ENCODE measurements around the gene RNF41. TPM values are rescaled to one million over a fixed set of nuclear protein-coding genes. Genes with fewer than 3 reads are reported as not detected.
"Not testable (repeated sequence)": the region's sequence is repeated elsewhere in the genome, so short reads cannot be mapped to it uniquely, and the experiment has no call there.

The RNF41 gene
- total and polyA plus RNA-seq, 7 experiments from 2014 or later, result 29.4 to 45.8 (median 43.1) TPM

- POLR2A ChIA-PET, result interaction anchor here (0.6 to 6.0 kb wide), 3 partner anchors 18 to 110 kb away, joined by 3 to 40 read pairs (median 3); partner anchors contain the start of gene RNF41
- Mint-ChIP-seq H3K36me3 (peaks cover 0 to 22% (median 11%) of the 10 kb centered on the region in 5 donors), H3K27me3 (no peaks in the 10 kb centered on the region), H3K4me3 (no peak overlapping the region), H3K27ac (peak overlapping the region in 7 of 9 donors; percentile 5 to 81 (median 37)), H3K9me3 (no peaks in the 10 kb centered on the region), H3K4me1 (peaks cover 0 to 9% (median 6%) of the 10 kb centered on the region in 7 donors)
- peaks cover 4 to 46% (median 6%) of the 10 kb centered on the region in 3 experiments for H3K36me3 ChIP-seq (ENCODE audit: control insufficient read depth in 2 of 3, insufficient read depth in 3 of 3, low read length in 3 of 3)
- no peak for ATAC-seq
- intact Hi-C loops (cut with micrococcal nuclease), result no loop called here
- no peak for DNase-seq
- H3K27me3 ChIP-seq (ENCODE audit: control insufficient read depth in 2 of 2, insufficient read depth in 2 of 2, low read length in 2 of 2), result no peaks in the 10 kb centered on the region
- no peak overlapping the region for H3K4me3 ChIP-seq (ENCODE audit: low read length)
- H3K4me1 ChIP-seq (ENCODE audit: control insufficient read depth in 2 of 2, insufficient read depth in 2 of 2, low read length in 2 of 2), result no peaks in the 10 kb centered on the region
- H3K27ac ChIP-seq (ENCODE audit: low read depth, low read length), result no peak overlapping the region
- CTCF ChIA-PET, result interaction anchor here (5.1 kb wide), 1 partner anchor 18 kb away, joined by 18 read pairs; the partner anchor contains the start of gene RNF41
- H3K9me3 ChIP-seq (ENCODE audit: control insufficient read depth in 2 of 3, low read length in 3 of 3), result no peaks in the 10 kb centered on the region
Measured at GRCh38 chr12:56204275-56204674, 17.4 kb downstream of the RNF41 start.

GRCh38 chr12:56202838-56203237, 18.9 kb downstream of the RNF41 start:
- POLR2A ChIA-PET, result interaction anchor here (0.7 to 6.0 kb wide), 2 partner anchors 19 to 42 kb away, joined by 3 to 40 read pairs; partner anchors contain the start of gene RNF41
- peak overlapping the region in 6 of 9 donors; percentile 35 to 79 (median 53) for H3K27ac Mint-ChIP-seq

GRCh38 chr12:56202366-56202765, 19.4 kb downstream of the RNF41 start:
- no peaks in the 10 kb centered on the region for H3K4me1 ChIP-seq (ENCODE audit: control insufficient read depth in 2 of 2, insufficient read depth in 2 of 2, low read length in 2 of 2)
- H3K36me3 ChIP-seq (ENCODE audit: control insufficient read depth in 2 of 3, insufficient read depth in 3 of 3, low read length in 3 of 3), result peaks cover under 1 to 32% (median 4%) of the 10 kb centered on the region in 3 experiments
- H3K4me3 Mint-ChIP-seq, result no peak overlapping the region
- no peak for DNase-seq
- no peak overlapping the region for H3K4me3 ChIP-seq (ENCODE audit: low read length)
- H3K9me3 ChIP-seq (ENCODE audit: control insufficient read depth in 2 of 3, low read length in 3 of 3), result no peaks in the 10 kb centered on the region
- no peaks in the 10 kb centered on the region for H3K27me3 Mint-ChIP-seq
- H3K9me3 Mint-ChIP-seq, result no peaks in the 10 kb centered on the region
- H3K27me3 ChIP-seq (ENCODE audit: control insufficient read depth in 2 of 2, insufficient read depth in 2 of 2, low read length in 2 of 2), result no peaks in the 10 kb centered on the region
- H3K4me1 Mint-ChIP-seq, result peaks cover 0 to 9% (median 6%) of the 10 kb centered on the region in 7 donors
- H3K36me3 Mint-ChIP-seq, result peaks cover 0 to 11% (median 9%) of the 10 kb centered on the region in 5 donors
- POLR2A ChIA-PET, result interaction anchor here (1.3 to 6.0 kb wide), 2 partner anchors 13 to 19 kb away, joined by 8 to 40 read pairs; partner anchors contain the start of genes RNF41 and SMARCC2
- H3K27ac Mint-ChIP-seq, result peak overlapping the region in 8 of 9 donors; percentile 13 to 79 (median 48)
- ATAC-seq, result no peak
- intact Hi-C loops (cut with micrococcal nuclease), result no loop called here
- peak overlapping the region; percentile 20 for H3K27ac ChIP-seq (ENCODE audit: low read depth, low read length)
- CTCF ChIA-PET, result interaction anchor here (0.5 to 1.9 kb wide), 6 partner anchors 10 to 262 kb away, joined by 3 to 5 read pairs (median 4); partner anchors contain the start of genes RNF41 and SMARCC2

More at GRCh38 chr12:56202838-56203237, 18.9 kb downstream of the RNF41 start:
- no peaks in the 10 kb centered on the region for H3K4me1 ChIP-seq (ENCODE audit: control insufficient read depth in 2 of 2, insufficient read depth in 2 of 2, low read length in 2 of 2)
- Mint-ChIP-seq H3K9me3 (no peaks in the 10 kb centered on the region), H3K4me1 (peaks cover 0 to 9% (median 6%) of the 10 kb centered on the region in 7 donors), H3K4me3 (no peak overlapping the region), H3K36me3 (peaks cover 0 to 14% (median 11%) of the 10 kb centered on the region in 5 donors), H3K27me3 (no peaks in the 10 kb centered on the region)
- ATAC-seq, result no peak
- H3K27ac ChIP-seq (ENCODE audit: low read depth, low read length), result peak overlapping the region; percentile 20
- H3K9me3 ChIP-seq (ENCODE audit: control insufficient read depth in 2 of 3, low read length in 3 of 3), result no peaks in the 10 kb centered on the region
- intact Hi-C loops (cut with micrococcal nuclease), result no loop called here
- H3K4me3 ChIP-seq (ENCODE audit: low read length), result no peak overlapping the region
- peaks cover 4 to 37% (median 6%) of the 10 kb centered on the region in 3 experiments for H3K36me3 ChIP-seq (ENCODE audit: control insufficient read depth in 2 of 3, insufficient read depth in 3 of 3, low read length in 3 of 3)
- DNase-seq, result no peak
- H3K27me3 ChIP-seq (ENCODE audit: control insufficient read depth in 2 of 2, insufficient read depth in 2 of 2, low read length in 2 of 2), result no peaks in the 10 kb centered on the region
- CTCF ChIA-PET, result interaction anchor here (0.5 to 1.9 kb wide), 4 partner anchors 13 to 261 kb away, joined by 3 to 4 read pairs (median 4); partner anchors contain the start of gene SMARCC2

GRCh38 chr12:56198836-56199235, 22.9 kb downstream of the RNF41 start:
- no peak for DNase-seq
- H3K36me3 Mint-ChIP-seq, result peaks cover 0 to 2% (median 0%) of the 10 kb centered on the region in 5 donors
- peak overlapping the region in 1 of 10 donors; percentile 26 for H3K4me3 Mint-ChIP-seq
- no peaks in the 10 kb centered on the region for H3K9me3 Mint-ChIP-seq
- intact Hi-C loops (cut with micrococcal nuclease), result loop anchor here in 1 of 2 donors (10.0 kb wide), 1 partner anchor 376 kb away; no protein-coding TSS in a partner anchor
- ATAC-seq, result no peak
- ChIA-PET CTCF (interaction anchor here (0.9 kb wide), 1 partner anchor 266 kb away, joined by 3 read pairs; no protein-coding TSS in a partner anchor), POLR2A (interaction anchor here (0.7 to 1.2 kb wide), 3 partner anchors 10 to 131 kb away, joined by 3 to 4 read pairs (median 3); partner anchors contain the start of gene RNF41)
- no peaks in the 10 kb centered on the region for H3K4me1 ChIP-seq (ENCODE audit: control insufficient read depth in 2 of 2, insufficient read depth in 2 of 2, low read length in 2 of 2)
- no peaks in the 10 kb centered on the region for H3K9me3 ChIP-seq (ENCODE audit: control insufficient read depth in 2 of 3, low read length in 3 of 3)
- H3K4me3 ChIP-seq (ENCODE audit: low read length), result no peak overlapping the region
- H3K4me1 Mint-ChIP-seq, result peaks cover 0 to 12% (median 5%) of the 10 kb centered on the region in 7 donors
- H3K27me3 Mint-ChIP-seq, result no peaks in the 10 kb centered on the region
- no peaks in the 10 kb centered on the region for H3K27me3 ChIP-seq (ENCODE audit: control insufficient read depth in 2 of 2, insufficient read depth in 2 of 2, low read length in 2 of 2)
- H3K27ac Mint-ChIP-seq, result peak overlapping the region in 5 of 9 donors; percentile 21 to 54 (median 46)
- no peak overlapping the region for H3K27ac ChIP-seq (ENCODE audit: low read depth, low read length)
- no peaks in the 10 kb centered on the region for H3K36me3 ChIP-seq (ENCODE audit: control insufficient read depth in 2 of 3, insufficient read depth in 3 of 3, low read length in 3 of 3)

DNA sequence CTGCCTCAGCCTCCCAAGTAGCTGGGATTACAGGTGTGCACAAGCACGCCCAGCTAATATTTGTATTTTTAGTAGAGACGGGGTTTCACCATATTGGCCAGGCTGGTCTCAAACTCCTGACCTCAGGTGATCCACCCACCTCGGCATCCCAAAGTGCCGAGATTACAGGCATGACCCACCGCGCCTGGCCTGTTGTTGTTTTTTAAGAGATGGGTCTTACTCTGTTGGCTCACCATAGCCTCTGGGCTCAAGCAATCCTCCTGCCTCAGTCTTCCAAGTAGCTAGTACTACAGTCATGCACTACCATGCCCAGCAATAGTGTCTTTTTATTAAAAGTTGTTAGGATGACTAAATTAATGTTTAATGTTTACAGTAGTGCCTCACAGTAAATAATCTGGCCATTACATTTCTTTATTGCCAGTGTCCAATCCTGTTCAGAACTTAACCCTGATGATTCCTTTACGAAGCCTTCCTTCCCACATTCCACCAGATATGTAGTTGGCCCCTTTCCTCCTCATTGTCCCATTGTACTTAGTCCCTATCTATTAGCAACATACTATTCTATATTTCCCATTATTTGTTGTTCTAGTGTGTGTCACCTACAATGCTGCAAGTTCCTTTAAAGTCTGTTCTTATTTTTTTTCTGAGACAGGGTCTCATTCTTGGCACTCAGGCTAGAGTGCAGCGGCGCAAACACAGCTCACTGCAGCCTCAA, 23.6 kb downstream of the RNF41 start:
- Mint-ChIP-seq H3K4me3 (no peak overlapping the region), H3K36me3 (peaks cover 0 to 4% (median 0%) of the 10 kb centered on the region in 5 donors), H3K27me3 (no peaks in the 10 kb centered on the region), H3K27ac (peak overlapping the region in 3 of 9 donors; percentile 17 to 26 (median 21)), H3K9me3 (no peaks in the 10 kb centered on the region), H3K4me1 (peaks cover 4 to 17% (median 8%) of the 10 kb centered on the region in 7 donors)
- intact Hi-C loops (cut with micrococcal nuclease), result loop anchor here in 1 of 2 donors (10.0 kb wide), 1 partner anchor 377 kb away; no protein-coding TSS in a partner anchor
- no peak for ATAC-seq
- DNase-seq, result no peak
- Histone ChIP-seq H3K36me3 (ENCODE audit: control insufficient read depth in 2 of 3, insufficient read depth in 3 of 3, low read length in 3 of 3) (no peaks in the 10 kb centered on the region), H3K27ac (ENCODE audit: low read depth, low read length) (no peak overlapping the region), H3K27me3 (ENCODE audit: control insufficient read depth in 2 of 2, insufficient read depth in 2 of 2, low read length in 2 of 2) (no peaks in the 10 kb centered on the region), H3K9me3 (ENCODE audit: control insufficient read depth in 2 of 3, low read length in 3 of 3) (no peaks in the 10 kb centered on the region), H3K4me3 (ENCODE audit: low read length) (no peak overlapping the region), H3K4me1 (ENCODE audit: control insufficient read depth in 2 of 2, insufficient read depth in 2 of 2, low read length in 2 of 2) (no peaks in the 10 kb centered on the region)
- ChIA-PET POLR2A (interaction anchor here (0.7 to 1.2 kb wide), 3 partner anchors 10 to 132 kb away, joined by 3 to 4 read pairs (median 3); partner anchors contain the start of gene RNF41), CTCF (interaction anchor here (0.6 to 0.9 kb wide), 3 partner anchors 21 to 266 kb away, joined by 3 to 4 read pairs (median 3); partner anchors contain the start of gene RNF41)

- H3K4me3 Mint-ChIP-seq; H3K27ac Mint-ChIP-seq; ATAC-seq; H3K27ac ChIP-seq (ENCODE audit: low read depth, low read length); H3K4me1 ChIP-seq (ENCODE audit: control insufficient read depth in 2 of 2, insufficient read depth in 2 of 2, low read length in 2 of 2); H3K36me3 Mint-ChIP-seq; H3K9me3 Mint-ChIP-seq; H3K27me3 Mint-ChIP-seq; H3K9me3 ChIP-seq (ENCODE audit: control insufficient read depth in 2 of 3, low read length in 3 of 3); H3K27me3 ChIP-seq (ENCODE audit: control insufficient read depth in 2 of 2, insufficient read depth in 2 of 2, low read length in 2 of 2); CTCF ChIA-PET; H3K36me3 ChIP-seq (ENCODE audit: control insufficient read depth in 2 of 3, insufficient read depth in 3 of 3, low read length in 3 of 3); H3K4me3 ChIP-seq (ENCODE audit: low read length); DNase-seq: not testable (repeated sequence)
- intact Hi-C loops (cut with micrococcal nuclease), result loop anchor here in 1 of 2 donors (10.0 kb wide), 1 partner anchor 378 kb away; no protein-coding TSS in a partner anchor
- peaks cover 7 to 17% (median 10%) of the 10 kb centered on the region in 7 donors for H3K4me1 Mint-ChIP-seq
- POLR2A ChIA-PET, result interaction anchor here (0.7 to 2.6 kb wide), 5 partner anchors 24 to 114 kb away, joined by 3 to 12 read pairs (median 4); partner anchors contain the start of genes ANKRD52 and RNF41
Measured at GRCh38 chr12:56196818-56197550, 24.7 kb downstream of the RNF41 start.

All from naive thymus-derived CD4-positive, alpha-beta T cell (primary cell).